PC-9 (cell line): ENCODE results near the gene GAS7.

Source experiments
- CTCF ChIP-seq: fragments of 200-600 bp; sonication (generic); conservative IDR thresholded peaks from 2 replicates; pipeline ENCODE4 v1.6.1; 2017; ENCODE audit warnings: mixed run types, antibody characterized with exemption, mild to moderate bottlenecking, moderate library complexity
- EZH2 ChIP-seq: fragments of 200-600 bp; sonication (generic); IDR thresholded peaks from 2 replicates; pipeline ENCODE4 v1.8.0; 2017; ENCODE audit warnings: antibody characterized with exemption, low read depth

DNA sequence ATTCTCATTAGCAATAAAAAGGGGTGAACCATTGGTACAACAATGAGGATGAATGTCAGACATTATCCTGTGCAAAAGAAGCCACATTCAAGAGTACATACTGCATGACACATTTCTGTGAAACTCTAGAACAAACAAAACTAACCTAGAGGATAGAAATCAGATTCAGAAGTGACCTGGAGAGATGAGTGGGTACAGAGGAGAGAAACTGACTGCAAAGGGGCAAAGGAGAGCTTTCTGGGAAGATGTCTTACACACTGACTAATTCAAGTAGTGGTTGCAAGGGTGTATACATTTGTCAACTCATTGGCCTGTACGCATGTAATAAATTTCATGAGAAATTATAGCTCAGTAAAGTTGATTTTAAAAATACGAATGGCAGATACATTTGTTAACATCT is 115.6 kb downstream of the GAS7 start:
- TF ChIP-seq EZH2 (no peak), CTCF (no peak)
